Parathyroid adenoma (tissue), 2 donors: Measurements from ENCODE around the gene ACVRL1.

Experiments used
- H2AFZ ChIP-seq: fragments of 300-600 bp; sonication (generic); one replicate; pipeline ENCODE4 v1.7.0; 2017; ENCODE audit warnings: antibody characterized with exemption, mild to moderate bottlenecking
- H3K27ac ChIP-seq: fragments of 300-600 bp; sonication (generic); one replicate; pipeline ENCODE4 v1.7.0; 2017
- H3K27me3 ChIP-seq: fragments of 300-600 bp; sonication (generic); one replicate; pipeline ENCODE4 v1.7.0; 2017; ENCODE audit warnings: low read length; ENCODE audit not compliant: control insufficient read depth, insufficient read depth
- H3K36me3 ChIP-seq: fragments of 300-600 bp; sonication (generic); one replicate; pipeline ENCODE4 v1.7.0; 2017; ENCODE audit warnings: low read length; ENCODE audit not compliant: control insufficient read depth, insufficient read depth
- H3K4me1 ChIP-seq: fragments of 300-600 bp; sonication (generic); one replicate; pipeline ENCODE4 v1.7.0; 2017; ENCODE audit warnings: control low read depth
- H3K4me2 ChIP-seq: fragments of 300-600 bp; sonication (generic); one replicate; pipeline ENCODE4 v1.7.0; 2017; ENCODE audit warnings: low read length
- H3K4me3 ChIP-seq: fragments of 300-600 bp; sonication (generic); one replicate; pipeline ENCODE4 v1.7.0; 2017; ENCODE audit warnings: low read depth, low read length
- H3K79me2 ChIP-seq: fragments of 300-600 bp; sonication (generic); one replicate; pipeline ENCODE4 v1.7.0; 2017; ENCODE audit warnings: control low read depth
- H3K9ac ChIP-seq: fragments of 300-600 bp; sonication (generic); one replicate; pipeline ENCODE4 v1.7.0; 2017; ENCODE audit warnings: mild to moderate bottlenecking
- H3K9me3 ChIP-seq: fragments of 300-600 bp; sonication (generic); one replicate; pipeline ENCODE4 v1.7.0; 2017; ENCODE audit warnings: low read length; ENCODE audit not compliant: control insufficient read depth
- TF ChIP-seq, protein P1 (sequence below): fragments of 300-600 bp; sonication (generic); IDR thresholded peaks from one replicate; pipeline ENCODE4 v1.7.0; 2017; ENCODE audit warnings: antibody characterized with exemption, mild to moderate bottlenecking
- donor health status: primary hyperparathyroidism.

The ACVRL1 gene

DNA sequence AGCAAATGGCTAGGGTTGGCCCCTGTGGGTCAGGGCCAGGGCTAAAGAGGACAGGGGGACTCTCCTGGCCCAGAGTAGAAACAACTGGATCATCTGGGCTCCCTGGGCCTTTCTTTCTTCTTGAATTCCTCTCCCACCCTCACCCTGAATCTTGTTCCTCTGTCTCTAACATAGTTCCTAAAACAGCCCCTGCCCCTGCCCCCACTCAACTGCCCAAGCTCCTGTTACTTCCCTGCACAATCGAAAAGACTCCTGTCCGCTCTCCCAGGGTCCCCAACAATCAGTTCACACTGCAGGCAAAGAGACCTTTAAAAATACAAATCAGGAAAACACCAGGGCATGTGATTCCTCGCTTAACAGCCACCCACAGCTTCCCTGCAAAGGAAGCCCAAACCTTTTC, 37.4 kb upstream of the ACVRL1 start:
- peaks cover 23% of the 10 kb centered on the region for H3K4me1 ChIP-seq

DNA sequence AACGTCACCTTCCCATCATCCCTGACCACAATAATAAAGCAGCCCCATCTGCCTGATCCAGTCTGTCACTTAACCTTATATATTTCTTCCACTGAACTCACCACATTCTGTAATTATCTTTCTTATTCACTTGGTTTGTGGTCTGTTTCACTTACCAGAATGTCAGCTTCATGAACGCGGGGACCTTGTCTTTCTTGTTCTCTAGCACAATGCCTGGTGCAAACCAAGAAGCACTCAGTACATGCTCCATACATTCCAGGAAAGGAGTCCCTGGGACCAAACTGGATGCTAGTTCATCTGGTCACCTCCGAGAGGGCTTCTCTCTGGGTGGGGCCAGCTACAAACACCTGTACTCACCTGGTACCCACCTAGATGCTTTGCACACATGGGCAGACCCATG, 36.8 kb upstream of the ACVRL1 start:
- H3K27ac ChIP-seq: no peak overlapping the region
- no peak overlapping the region for H2AFZ ChIP-seq
- H3K4me3 ChIP-seq: no peak overlapping the region
- no peaks in the 10 kb centered on the region for H3K36me3 ChIP-seq
- H3K4me1 ChIP-seq: peaks cover 23% of the 10 kb centered on the region
- no peak overlapping the region for H3K4me2 ChIP-seq
- H3K79me2 ChIP-seq: no peaks in the 10 kb centered on the region
- H3K9me3 ChIP-seq: no peaks in the 10 kb centered on the region
- TF ChIP-seq, protein P1, sequence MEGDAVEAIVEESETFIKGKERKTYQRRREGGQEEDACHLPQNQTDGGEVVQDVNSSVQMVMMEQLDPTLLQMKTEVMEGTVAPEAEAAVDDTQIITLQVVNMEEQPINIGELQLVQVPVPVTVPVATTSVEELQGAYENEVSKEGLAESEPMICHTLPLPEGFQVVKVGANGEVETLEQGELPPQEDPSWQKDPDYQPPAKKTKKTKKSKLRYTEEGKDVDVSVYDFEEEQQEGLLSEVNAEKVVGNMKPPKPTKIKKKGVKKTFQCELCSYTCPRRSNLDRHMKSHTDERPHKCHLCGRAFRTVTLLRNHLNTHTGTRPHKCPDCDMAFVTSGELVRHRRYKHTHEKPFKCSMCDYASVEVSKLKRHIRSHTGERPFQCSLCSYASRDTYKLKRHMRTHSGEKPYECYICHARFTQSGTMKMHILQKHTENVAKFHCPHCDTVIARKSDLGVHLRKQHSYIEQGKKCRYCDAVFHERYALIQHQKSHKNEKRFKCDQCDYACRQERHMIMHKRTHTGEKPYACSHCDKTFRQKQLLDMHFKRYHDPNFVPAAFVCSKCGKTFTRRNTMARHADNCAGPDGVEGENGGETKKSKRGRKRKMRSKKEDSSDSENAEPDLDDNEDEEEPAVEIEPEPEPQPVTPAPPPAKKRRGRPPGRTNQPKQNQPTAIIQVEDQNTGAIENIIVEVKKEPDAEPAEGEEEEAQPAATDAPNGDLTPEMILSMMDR: no peak
- no peak overlapping the region for H3K9ac ChIP-seq
- H3K27me3 ChIP-seq: no peaks in the 10 kb centered on the region

More for the DNA sequence above, 37.4 kb upstream of the ACVRL1 start:
- H3K36me3 ChIP-seq: no peaks in the 10 kb centered on the region
- H3K79me2 ChIP-seq: no peaks in the 10 kb centered on the region
- no peak overlapping the region for H3K4me2 ChIP-seq
- no peak overlapping the region for H3K4me3 ChIP-seq
- H2AFZ ChIP-seq: no peak overlapping the region
- H3K27me3 ChIP-seq: no peaks in the 10 kb centered on the region
- H3K27ac ChIP-seq: no peak overlapping the region
- TF ChIP-seq, protein P1: no peak
- H3K9me3 ChIP-seq: no peaks in the 10 kb centered on the region
- H3K9ac ChIP-seq: no peak overlapping the region

DNA sequence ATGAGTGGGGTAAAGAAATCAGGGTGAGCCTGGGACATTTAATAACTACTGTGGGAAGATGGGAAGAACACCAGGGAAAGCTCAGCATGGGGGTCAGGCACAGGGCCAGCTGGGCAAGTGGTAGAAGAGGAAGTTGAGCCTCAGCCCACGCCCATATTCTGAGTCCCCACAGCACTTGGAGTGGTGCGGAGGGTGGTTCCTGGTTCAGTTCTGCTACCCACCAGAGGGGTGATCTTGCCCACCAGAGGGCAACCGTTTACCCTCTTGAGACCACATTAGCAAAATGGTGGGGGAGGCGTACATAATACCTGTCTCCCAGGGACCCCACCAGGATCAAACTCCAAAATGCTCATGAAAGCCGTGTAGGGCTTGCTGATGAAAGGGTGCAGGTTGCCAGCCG, 36.2 kb upstream of the ACVRL1 start:
- no peak overlapping the region for H2AFZ ChIP-seq
- no peak overlapping the region for H3K4me2 ChIP-seq
- no peaks in the 10 kb centered on the region for H3K27me3 ChIP-seq
- H3K4me3 ChIP-seq: no peak overlapping the region
- no peaks in the 10 kb centered on the region for H3K9me3 ChIP-seq
- H3K9ac ChIP-seq: no peak overlapping the region
- H3K36me3 ChIP-seq: no peaks in the 10 kb centered on the region
- H3K27ac ChIP-seq: no peak overlapping the region
- TF ChIP-seq, protein P1: no peak
- peaks cover 23% of the 10 kb centered on the region for H3K4me1 ChIP-seq
- H3K79me2 ChIP-seq: no peaks in the 10 kb centered on the region

GRCh38 chr12:51871918-51872688, 35.2 kb upstream of the ACVRL1 start:
- no peak overlapping the region for H3K4me3 ChIP-seq
- H3K27ac ChIP-seq: no peak overlapping the region
- no peaks in the 10 kb centered on the region for H3K79me2 ChIP-seq
- H3K4me2 ChIP-seq: no peak overlapping the region
- H3K36me3 ChIP-seq: no peaks in the 10 kb centered on the region
- H3K9me3 ChIP-seq: no peaks in the 10 kb centered on the region
- TF ChIP-seq, protein P1: no peak
- H2AFZ ChIP-seq: no peak overlapping the region
- no peak overlapping the region for H3K9ac ChIP-seq
- H3K4me1 ChIP-seq: peaks cover 23% of the 10 kb centered on the region
- no peaks in the 10 kb centered on the region for H3K27me3 ChIP-seq

GRCh38 chr12:51872689-51872981, 34.7 kb upstream of the ACVRL1 start:
- Histone ChIP-seq H3K9ac (no peak overlapping the region), H3K36me3 (no peaks in the 10 kb centered on the region), H3K79me2 (no peaks in the 10 kb centered on the region), H3K9me3 (no peaks in the 10 kb centered on the region), H3K27ac (no peak overlapping the region), H3K4me3 (no peak overlapping the region), H2AFZ (no peak overlapping the region), H3K4me2 (no peak overlapping the region), H3K4me1 (peaks cover 20% of the 10 kb centered on the region), H3K27me3 (no peaks in the 10 kb centered on the region)
- TF ChIP-seq, protein P1: no peak
